HG03103 (cell line): Measurements from ENCODE around the gene MAN1B1.

Experiments used
- ATAC-seq: cut with Tn5 transposase; IDR thresholded peaks from one replicate; pipeline ENCODE4 v1.9.1; 2021; ENCODE audit warnings: low read depth; ENCODE audit not compliant: unreplicated experiment

The MAN1B1 gene

GRCh38 chr9:137140151-137141012, 53.6 kb downstream of the MAN1B1 start:
- ATAC-seq: no peak

GRCh38 chr9:137141050-137141810, 54.4 kb downstream of the MAN1B1 start:
- ATAC-seq: no peak

GRCh38 chr9:137141976-137142936, 55.5 kb downstream of the MAN1B1 start:
- no peak for ATAC-seq

GRCh38 chr9:137143459-137143858, 56.7 kb downstream of the MAN1B1 start:
- no peak for ATAC-seq

- no peak for ATAC-seq
Measured at GRCh38 chr9:137145731-137146526, 59.1 kb downstream of the MAN1B1 start.

- ATAC-seq: no peak
Measured at GRCh38 chr9:137146527-137146918, 59.7 kb downstream of the MAN1B1 start.

GRCh38 chr9:137147091-137147792, 60.5 kb downstream of the MAN1B1 start:
- ATAC-seq: no peak

- ATAC-seq: no peak
Measured at GRCh38 chr9:137147793-137148160, 61.0 kb downstream of the MAN1B1 start.

- no peak for ATAC-seq
Measured at GRCh38 chr9:137148242-137148641, 61.5 kb downstream of the MAN1B1 start.

GRCh38 chr9:137148661-137149060, 61.9 kb downstream of the MAN1B1 start:
- no peak for ATAC-seq

- no peak for ATAC-seq
Measured at GRCh38 chr9:137149363-137149762, 62.6 kb downstream of the MAN1B1 start.

- ATAC-seq: peak; percentile 29
Measured at GRCh38 chr9:137149942-137150616, 63.3 kb downstream of the MAN1B1 start.

GRCh38 chr9:137150617-137151457, 64.1 kb downstream of the MAN1B1 start:
- ATAC-seq: peak; percentile 37

GRCh38 chr9:137152844-137153405, 66.1 kb downstream of the MAN1B1 start:
- no peak for ATAC-seq

GRCh38 chr9:137156567-137157375, 70.0 kb downstream of the MAN1B1 start:
- peak; percentile 45 for ATAC-seq

GRCh38 chr9:137157618-137158415, 71.0 kb downstream of the MAN1B1 start:
- no peak for ATAC-seq
